Measurements from ENCODE around the gene SDK1.

GRCh38 chr7:4037877-4038276 is 736.8 kb downstream of the SDK1 start:
- no peak for TF ChIP-seq KDM1A (IDR thresholded peaks at IDR 0.05; ENCODE audit: low read depth)
- TF ChIP-seq USF2 (IDR thresholded peaks at IDR 0.05) = no peak
- TF ChIP-seq CTCF (IDR thresholded peaks at IDR 0.05) = no peak
- TF ChIP-seq JUN (IDR thresholded peaks at IDR 0.05) = no peak
- TF ChIP-seq SMC3 (IDR thresholded peaks at IDR 0.05) = no peak
- TF ChIP-seq BCL3 (IDR thresholded peaks at IDR 0.05) = no peak
- TF ChIP-seq EP300 (IDR thresholded peaks at IDR 0.05) = no peak
- TF ChIP-seq HMGXB4 (CRISPR knock-in tag; IDR thresholded peaks at IDR 0.05; ENCODE audit: borderline replicate concordance) = no peak
- TF ChIP-seq GATA3 (IDR thresholded peaks at IDR 0.05; ENCODE audit: borderline replicate concordance) = no peak
- no peak for TF ChIP-seq POLR2A (IDR thresholded peaks at IDR 0.05; ENCODE audit: low read length)
- TF ChIP-seq RFX5 (IDR thresholded peaks at IDR 0.05) = no peak

All from A549 (cell line).